ENCODE measurements around the gene MRGPRG. TPM values are rescaled to one million over a fixed set of nuclear protein-coding genes. Genes with fewer than 3 reads are reported as not detected.

MRGPRG gene
- total and polyA plus RNA-seq, 9 donors: not detected

DNA sequence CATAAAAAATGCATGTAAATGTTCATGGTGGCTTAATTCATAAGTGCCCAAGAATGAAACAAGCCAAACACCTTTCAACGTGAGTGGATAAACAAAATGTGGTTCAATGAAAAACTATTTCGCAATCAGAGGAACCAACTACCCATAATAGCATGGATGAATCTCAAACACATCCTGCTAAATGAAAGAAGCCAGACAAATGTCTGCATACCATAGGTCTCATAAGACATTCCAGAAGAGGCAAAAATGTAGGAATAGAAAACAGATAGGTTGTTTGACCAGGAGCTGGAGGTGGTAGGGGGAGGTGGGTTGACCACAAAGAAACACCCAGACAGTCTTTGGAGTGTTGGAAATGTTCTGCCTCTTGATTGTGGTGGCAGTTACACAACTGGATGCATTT, 40.3 kb downstream of the MRGPRG start:
- no peak overlapping the region for H3K4me3 ChIP-seq
- H3K27ac ChIP-seq: no peak overlapping the region
- WGBS, 3 donors: 60 to 71% (median 62%) methylated on average over 2 of the region's 2 CpGs
- no peaks in the 10 kb centered on the region for H3K36me3 ChIP-seq
- TF ChIP-seq EP300 (IDR thresholded peaks at IDR 0.05): no peak
- TF ChIP-seq, protein P1, sequence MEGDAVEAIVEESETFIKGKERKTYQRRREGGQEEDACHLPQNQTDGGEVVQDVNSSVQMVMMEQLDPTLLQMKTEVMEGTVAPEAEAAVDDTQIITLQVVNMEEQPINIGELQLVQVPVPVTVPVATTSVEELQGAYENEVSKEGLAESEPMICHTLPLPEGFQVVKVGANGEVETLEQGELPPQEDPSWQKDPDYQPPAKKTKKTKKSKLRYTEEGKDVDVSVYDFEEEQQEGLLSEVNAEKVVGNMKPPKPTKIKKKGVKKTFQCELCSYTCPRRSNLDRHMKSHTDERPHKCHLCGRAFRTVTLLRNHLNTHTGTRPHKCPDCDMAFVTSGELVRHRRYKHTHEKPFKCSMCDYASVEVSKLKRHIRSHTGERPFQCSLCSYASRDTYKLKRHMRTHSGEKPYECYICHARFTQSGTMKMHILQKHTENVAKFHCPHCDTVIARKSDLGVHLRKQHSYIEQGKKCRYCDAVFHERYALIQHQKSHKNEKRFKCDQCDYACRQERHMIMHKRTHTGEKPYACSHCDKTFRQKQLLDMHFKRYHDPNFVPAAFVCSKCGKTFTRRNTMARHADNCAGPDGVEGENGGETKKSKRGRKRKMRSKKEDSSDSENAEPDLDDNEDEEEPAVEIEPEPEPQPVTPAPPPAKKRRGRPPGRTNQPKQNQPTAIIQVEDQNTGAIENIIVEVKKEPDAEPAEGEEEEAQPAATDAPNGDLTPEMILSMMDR (IDR thresholded peaks at IDR 0.05): no peak
- H3K4me1 ChIP-seq (ENCODE audit: insufficient read depth): no peaks in the 10 kb centered on the region
- intact Hi-C loops (cut with DNase I): no loop called here
- no peak for DNase-seq
- no peaks in the 10 kb centered on the region for H3K27me3 ChIP-seq
- H3K9me3 ChIP-seq: no peaks in the 10 kb centered on the region

DNA sequence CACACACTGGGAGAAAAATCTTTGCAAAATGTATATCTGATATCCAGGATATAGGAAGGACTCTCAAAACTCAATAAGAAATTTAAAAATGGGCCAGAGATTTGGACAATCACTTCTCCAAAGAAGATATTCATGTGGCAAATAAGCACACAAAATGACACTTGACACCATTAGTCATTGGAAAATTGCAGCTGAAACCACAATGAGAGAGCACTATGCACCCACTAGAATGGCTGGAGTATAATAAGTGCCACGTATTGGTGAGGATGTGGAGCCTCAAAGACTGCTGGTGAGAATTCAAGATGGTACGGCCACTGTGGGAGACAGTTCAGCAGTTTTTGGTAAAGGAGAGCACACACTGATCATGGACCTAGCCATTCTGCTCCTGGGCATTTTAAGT, 40.7 kb downstream of the MRGPRG start:
- H3K27ac ChIP-seq: no peak overlapping the region
- intact Hi-C loops (cut with DNase I): no loop called here
- H3K4me3 ChIP-seq: no peak overlapping the region
- TF ChIP-seq POLR2A (IDR thresholded peaks at IDR 0.05) (no peak), EP300 (IDR thresholded peaks at IDR 0.05) (no peak)
- TF ChIP-seq, protein P1 (IDR thresholded peaks at IDR 0.05): no peak
- WGBS, 3 donors: 77 to 83% (median 82%) methylated on average over 2 of the region's 2 CpGs
- no peaks in the 10 kb centered on the region for H3K36me3 ChIP-seq
- DNase-seq: no peak
- H3K27me3 ChIP-seq: no peaks in the 10 kb centered on the region
- H3K4me1 ChIP-seq (ENCODE audit: insufficient read depth): no peaks in the 10 kb centered on the region
- no peaks in the 10 kb centered on the region for H3K9me3 ChIP-seq

- Histone ChIP-seq H3K4me3 (no peak overlapping the region), H3K4me1 (ENCODE audit: insufficient read depth) (no peaks in the 10 kb centered on the region), H3K36me3 (no peaks in the 10 kb centered on the region), H3K9me3 (no peaks in the 10 kb centered on the region), H3K27ac (no peak overlapping the region), H3K27me3 (no peaks in the 10 kb centered on the region)
- intact Hi-C loops (cut with DNase I): no loop called here
- TF ChIP-seq EP300 (IDR thresholded peaks at IDR 0.05) (no peak), POLR2A (IDR thresholded peaks at IDR 0.05) (no peak)
- TF ChIP-seq, protein P1 (IDR thresholded peaks at IDR 0.05): no peak
- DNase-seq: no peak
Measured at GRCh38 chr11:3176487-3176886, 42.1 kb downstream of the MRGPRG start.

DNA sequence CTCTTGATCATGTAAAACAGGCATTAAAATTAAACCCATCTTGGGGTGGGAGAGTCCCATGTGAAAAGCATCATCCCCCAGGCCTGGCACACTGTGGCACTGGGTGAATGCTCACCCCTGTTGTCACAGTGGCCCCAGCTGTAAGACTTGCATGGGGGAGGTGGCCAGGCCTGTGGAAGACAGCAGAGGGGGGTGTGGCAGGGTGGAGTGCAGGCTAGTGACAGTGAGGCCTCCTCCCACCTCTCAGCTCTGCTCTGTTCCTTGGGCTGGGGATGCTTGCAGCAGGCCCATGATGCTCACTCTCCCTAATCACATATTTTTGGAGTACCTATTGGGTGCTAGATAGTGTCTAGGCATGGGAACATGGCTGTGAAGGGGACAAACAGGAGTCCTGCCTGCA, 43.4 kb downstream of the MRGPRG start:
- TF ChIP-seq, protein P1 (IDR thresholded peaks at IDR 0.05): no peak
- Histone ChIP-seq H3K4me3 (no peak overlapping the region), H3K36me3 (no peaks in the 10 kb centered on the region), H3K27me3 (no peaks in the 10 kb centered on the region), H3K4me1 (ENCODE audit: insufficient read depth) (no peaks in the 10 kb centered on the region), H3K27ac (no peak overlapping the region), H3K9me3 (no peaks in the 10 kb centered on the region)
- no peak for DNase-seq
- intact Hi-C loops (cut with DNase I): no loop called here

DNA sequence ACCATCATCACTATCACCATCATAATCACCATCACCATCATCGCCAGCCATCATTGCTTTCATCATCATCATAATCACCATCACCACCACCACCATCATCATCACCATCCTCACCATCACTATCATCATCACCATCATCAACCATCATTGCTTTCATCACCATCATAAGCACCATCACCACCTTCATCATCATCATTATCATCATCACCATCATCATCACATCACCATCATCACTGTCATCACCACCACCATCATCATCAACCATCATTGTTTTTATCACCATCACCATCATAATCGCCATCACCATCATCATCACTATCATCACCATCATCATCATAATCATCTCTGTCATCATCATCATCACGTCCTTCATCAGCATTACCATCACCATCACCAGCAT, 44.2 kb downstream of the MRGPRG start:
- no peak for TF ChIP-seq POLR2A (IDR thresholded peaks at IDR 0.05)
- TF ChIP-seq, protein P1 (IDR thresholded peaks at IDR 0.05): no peak
- WGBS, 3 donors: 79 to 93% (median 90%) methylated on average over 3 of the region's 3 CpGs
- H3K27ac ChIP-seq: no peak overlapping the region
- no peaks in the 10 kb centered on the region for H3K27me3 ChIP-seq
- H3K4me1 ChIP-seq (ENCODE audit: insufficient read depth): peaks cover 2% of the 10 kb centered on the region
- intact Hi-C loops (cut with DNase I): no loop called here
- no peaks in the 10 kb centered on the region for H3K9me3 ChIP-seq
- no peak overlapping the region for H3K4me3 ChIP-seq
- H3K36me3 ChIP-seq: no peaks in the 10 kb centered on the region
- no peak for DNase-seq
